ENCODE data around the gene TENM4. TPM values are rescaled to one million over a fixed set of nuclear protein-coding genes. Genes with fewer than 3 reads are reported as not detected.

The TENM4 gene
- total RNA-seq, 1 experiment from 2014 or later, result 25.0 TPM

DNA sequence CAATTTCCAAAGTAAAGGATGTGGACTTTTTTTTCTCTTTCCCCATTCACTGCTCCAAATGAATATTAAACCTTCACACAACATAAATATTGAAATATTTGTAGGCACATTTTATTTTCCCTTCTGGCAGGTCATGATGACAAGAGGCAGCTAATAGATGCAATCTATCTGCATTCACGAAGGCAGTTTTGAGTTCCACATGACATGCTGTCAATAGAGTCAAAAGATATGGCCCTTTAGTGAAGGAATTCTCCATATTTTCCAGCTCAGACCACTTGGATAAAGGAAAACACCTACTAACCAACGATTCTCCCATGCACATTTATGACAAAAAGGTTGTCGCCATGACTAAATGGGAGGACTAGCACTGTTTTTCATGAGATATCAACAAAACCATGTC lies 37.9 kb downstream of the TENM4 start:
- H3K27ac Mint-ChIP-seq, result no peak overlapping the region
- ATAC-seq, result no peak
- DNase-seq (ENCODE audit: low spot score), result no peak
- no peaks in the 10 kb centered on the region for H3K9me3 Mint-ChIP-seq
- TF ChIP-seq CDX4 (CRISPR knock-in tag; IDR thresholded peaks at IDR 0.05; ENCODE audit: borderline replicate concordance) (no peak), GTF2I (CRISPR knock-in tag; conservative IDR thresholded peaks at IDR 0.05) (no peak), MAX (CRISPR knock-in tag; IDR thresholded peaks at IDR 0.05) (no peak), NFE2L1 (CRISPR knock-in tag; IDR thresholded peaks at IDR 0.05) (no peak), NR1H2 (CRISPR knock-in tag; IDR thresholded peaks at IDR 0.05) (no peak), FOXP1 (CRISPR knock-in tag; IDR thresholded peaks at IDR 0.05; ENCODE audit: borderline replicate concordance) (no peak), OVOL2 (CRISPR knock-in tag; IDR thresholded peaks at IDR 0.05; ENCODE audit: borderline replicate concordance) (no peak), FOXK1 (CRISPR knock-in tag; IDR thresholded peaks at IDR 0.05) (no peak), TCF7 (CRISPR knock-in tag; IDR thresholded peaks at IDR 0.05; ENCODE audit: low read depth) (no peak), ZNF281 (CRISPR knock-in tag; IDR thresholded peaks at IDR 0.05) (no peak), ATF1 (CRISPR knock-in tag; IDR thresholded peaks at IDR 0.05) (no peak), ZNF138 (CRISPR knock-in tag; conservative IDR thresholded peaks at IDR 0.05) (no peak)
- TF ChIP-seq, protein P1, sequence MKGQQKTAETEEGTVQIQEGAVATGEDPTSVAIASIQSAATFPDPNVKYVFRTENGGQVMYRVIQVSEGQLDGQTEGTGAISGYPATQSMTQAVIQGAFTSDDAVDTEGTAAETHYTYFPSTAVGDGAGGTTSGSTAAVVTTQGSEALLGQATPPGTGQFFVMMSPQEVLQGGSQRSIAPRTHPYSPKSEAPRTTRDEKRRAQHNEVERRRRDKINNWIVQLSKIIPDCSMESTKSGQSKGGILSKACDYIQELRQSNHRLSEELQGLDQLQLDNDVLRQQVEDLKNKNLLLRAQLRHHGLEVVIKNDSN (CRISPR knock-in tag; IDR thresholded peaks at IDR 0.05), result no peak
- TF ChIP-seq, protein P2, sequence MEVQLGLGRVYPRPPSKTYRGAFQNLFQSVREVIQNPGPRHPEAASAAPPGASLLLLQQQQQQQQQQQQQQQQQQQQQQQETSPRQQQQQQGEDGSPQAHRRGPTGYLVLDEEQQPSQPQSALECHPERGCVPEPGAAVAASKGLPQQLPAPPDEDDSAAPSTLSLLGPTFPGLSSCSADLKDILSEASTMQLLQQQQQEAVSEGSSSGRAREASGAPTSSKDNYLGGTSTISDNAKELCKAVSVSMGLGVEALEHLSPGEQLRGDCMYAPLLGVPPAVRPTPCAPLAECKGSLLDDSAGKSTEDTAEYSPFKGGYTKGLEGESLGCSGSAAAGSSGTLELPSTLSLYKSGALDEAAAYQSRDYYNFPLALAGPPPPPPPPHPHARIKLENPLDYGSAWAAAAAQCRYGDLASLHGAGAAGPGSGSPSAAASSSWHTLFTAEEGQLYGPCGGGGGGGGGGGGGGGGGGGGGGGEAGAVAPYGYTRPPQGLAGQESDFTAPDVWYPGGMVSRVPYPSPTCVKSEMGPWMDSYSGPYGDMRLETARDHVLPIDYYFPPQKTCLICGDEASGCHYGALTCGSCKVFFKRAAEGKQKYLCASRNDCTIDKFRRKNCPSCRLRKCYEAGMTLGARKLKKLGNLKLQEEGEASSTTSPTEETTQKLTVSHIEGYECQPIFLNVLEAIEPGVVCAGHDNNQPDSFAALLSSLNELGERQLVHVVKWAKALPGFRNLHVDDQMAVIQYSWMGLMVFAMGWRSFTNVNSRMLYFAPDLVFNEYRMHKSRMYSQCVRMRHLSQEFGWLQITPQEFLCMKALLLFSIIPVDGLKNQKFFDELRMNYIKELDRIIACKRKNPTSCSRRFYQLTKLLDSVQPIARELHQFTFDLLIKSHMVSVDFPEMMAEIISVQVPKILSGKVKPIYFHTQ (CRISPR knock-in tag; IDR thresholded peaks at IDR 0.05), result no peak
- TF ChIP-seq, protein P3, sequence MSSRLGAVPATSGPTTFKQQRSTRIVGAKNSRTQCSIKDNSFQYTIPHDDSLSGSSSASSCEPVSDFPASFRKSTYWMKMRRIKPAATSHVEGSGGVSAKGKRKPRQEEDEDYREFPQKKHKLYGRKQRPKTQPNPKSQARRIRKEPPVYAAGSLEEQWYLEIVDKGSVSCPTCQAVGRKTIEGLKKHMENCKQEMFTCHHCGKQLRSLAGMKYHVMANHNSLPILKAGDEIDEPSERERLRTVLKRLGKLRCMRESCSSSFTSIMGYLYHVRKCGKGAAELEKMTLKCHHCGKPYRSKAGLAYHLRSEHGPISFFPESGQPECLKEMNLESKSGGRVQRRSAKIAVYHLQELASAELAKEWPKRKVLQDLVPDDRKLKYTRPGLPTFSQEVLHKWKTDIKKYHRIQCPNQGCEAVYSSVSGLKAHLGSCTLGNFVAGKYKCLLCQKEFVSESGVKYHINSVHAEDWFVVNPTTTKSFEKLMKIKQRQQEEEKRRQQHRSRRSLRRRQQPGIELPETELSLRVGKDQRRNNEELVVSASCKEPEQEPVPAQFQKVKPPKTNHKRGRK (CRISPR knock-in tag; IDR thresholded peaks at IDR 0.05; ENCODE audit: borderline replicate concordance), result no peak
- TF ChIP-seq, protein P4, sequence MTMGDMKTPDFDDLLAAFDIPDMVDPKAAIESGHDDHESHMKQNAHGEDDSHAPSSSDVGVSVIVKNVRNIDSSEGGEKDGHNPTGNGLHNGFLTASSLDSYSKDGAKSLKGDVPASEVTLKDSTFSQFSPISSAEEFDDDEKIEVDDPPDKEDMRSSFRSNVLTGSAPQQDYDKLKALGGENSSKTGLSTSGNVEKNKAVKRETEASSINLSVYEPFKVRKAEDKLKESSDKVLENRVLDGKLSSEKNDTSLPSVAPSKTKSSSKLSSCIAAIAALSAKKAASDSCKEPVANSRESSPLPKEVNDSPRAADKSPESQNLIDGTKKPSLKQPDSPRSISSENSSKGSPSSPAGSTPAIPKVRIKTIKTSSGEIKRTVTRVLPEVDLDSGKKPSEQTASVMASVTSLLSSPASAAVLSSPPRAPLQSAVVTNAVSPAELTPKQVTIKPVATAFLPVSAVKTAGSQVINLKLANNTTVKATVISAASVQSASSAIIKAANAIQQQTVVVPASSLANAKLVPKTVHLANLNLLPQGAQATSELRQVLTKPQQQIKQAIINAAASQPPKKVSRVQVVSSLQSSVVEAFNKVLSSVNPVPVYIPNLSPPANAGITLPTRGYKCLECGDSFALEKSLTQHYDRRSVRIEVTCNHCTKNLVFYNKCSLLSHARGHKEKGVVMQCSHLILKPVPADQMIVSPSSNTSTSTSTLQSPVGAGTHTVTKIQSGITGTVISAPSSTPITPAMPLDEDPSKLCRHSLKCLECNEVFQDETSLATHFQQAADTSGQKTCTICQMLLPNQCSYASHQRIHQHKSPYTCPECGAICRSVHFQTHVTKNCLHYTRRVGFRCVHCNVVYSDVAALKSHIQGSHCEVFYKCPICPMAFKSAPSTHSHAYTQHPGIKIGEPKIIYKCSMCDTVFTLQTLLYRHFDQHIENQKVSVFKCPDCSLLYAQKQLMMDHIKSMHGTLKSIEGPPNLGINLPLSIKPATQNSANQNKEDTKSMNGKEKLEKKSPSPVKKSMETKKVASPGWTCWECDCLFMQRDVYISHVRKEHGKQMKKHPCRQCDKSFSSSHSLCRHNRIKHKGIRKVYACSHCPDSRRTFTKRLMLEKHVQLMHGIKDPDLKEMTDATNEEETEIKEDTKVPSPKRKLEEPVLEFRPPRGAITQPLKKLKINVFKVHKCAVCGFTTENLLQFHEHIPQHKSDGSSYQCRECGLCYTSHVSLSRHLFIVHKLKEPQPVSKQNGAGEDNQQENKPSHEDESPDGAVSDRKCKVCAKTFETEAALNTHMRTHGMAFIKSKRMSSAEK (CRISPR knock-in tag; IDR thresholded peaks at IDR 0.05; ENCODE audit: borderline replicate concordance), result no peak
- CTCF ChIA-PET, result interaction anchor here (1.1 kb wide), 1 partner anchor 89 kb away, joined by 3 read pairs; no protein-coding TSS in a partner anchor
- POLR2A ChIA-PET, result interaction anchor here (1.0 kb wide), 1 partner anchor 36 kb away, joined by 3 read pairs; no protein-coding TSS in a partner anchor
- H3K27me3 Mint-ChIP-seq (ENCODE audit: low read depth), result no peaks in the 10 kb centered on the region
- H3K4me1 Mint-ChIP-seq, result peaks cover 10% of the 10 kb centered on the region
- no peaks in the 10 kb centered on the region for H3K36me3 Mint-ChIP-seq
- H3K4me3 Mint-ChIP-seq, result no peak overlapping the region

Data from WTC11 (cell line).